ENCODE measurements around the gene TRIP13. TPM values are rescaled to one million over a fixed set of nuclear protein-coding genes. Genes with fewer than 3 reads are reported as not detected.

Gene TRIP13, protein sequence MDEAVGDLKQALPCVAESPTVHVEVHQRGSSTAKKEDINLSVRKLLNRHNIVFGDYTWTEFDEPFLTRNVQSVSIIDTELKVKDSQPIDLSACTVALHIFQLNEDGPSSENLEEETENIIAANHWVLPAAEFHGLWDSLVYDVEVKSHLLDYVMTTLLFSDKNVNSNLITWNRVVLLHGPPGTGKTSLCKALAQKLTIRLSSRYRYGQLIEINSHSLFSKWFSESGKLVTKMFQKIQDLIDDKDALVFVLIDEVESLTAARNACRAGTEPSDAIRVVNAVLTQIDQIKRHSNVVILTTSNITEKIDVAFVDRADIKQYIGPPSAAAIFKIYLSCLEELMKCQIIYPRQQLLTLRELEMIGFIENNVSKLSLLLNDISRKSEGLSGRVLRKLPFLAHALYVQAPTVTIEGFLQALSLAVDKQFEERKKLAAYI
- total RNA-seq (2022; extraction: Qiagen RNA extraction), result 63.1 to 74.5 TPM (median 72.4 TPM) in 5 replicates

DNA sequence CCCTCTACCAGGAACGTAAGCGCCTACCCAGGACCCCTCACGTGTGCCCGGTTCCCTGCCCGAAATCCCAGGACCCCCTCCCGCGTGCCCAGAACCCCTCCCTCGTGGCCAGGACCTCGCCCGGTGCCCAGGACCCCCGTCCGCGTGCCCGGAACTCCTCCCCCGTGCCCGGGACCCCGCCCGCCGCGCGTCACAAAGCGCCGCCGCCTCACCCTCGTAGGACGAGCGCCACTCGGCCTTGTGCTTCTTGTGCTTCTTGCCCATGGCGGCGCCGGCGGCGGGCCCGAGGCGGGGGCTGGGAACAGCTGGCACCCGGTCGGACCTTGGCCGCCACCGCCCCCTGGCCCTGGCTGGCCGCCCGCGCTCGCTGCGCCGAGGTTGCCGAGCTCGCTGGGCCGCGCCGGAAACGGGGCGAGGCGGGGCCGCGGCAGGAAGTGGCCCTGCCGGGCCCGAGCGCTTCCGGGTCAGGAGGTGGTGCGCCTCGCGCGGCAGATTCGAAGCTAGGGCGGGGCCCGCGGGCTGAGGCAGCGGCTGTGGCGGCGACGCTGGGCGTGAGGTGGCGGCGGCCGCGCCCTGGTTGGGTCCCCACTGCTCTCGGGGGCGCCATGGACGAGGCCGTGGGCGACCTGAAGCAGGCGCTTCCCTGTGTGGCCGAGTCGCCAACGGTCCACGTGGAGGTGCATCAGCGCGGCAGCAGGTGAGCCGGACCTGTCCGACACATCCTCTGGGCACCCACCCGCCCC is at the start of gene TRIP13, which contains the start of gene BRD9:
TRIP13 (plus strand) TSS at position 491 of the 743 bp plus-strand sequence; CDS start at position 606, 115 bp downstream.
BRD9 (minus strand) TSS at position 408 of the 743 bp plus-strand sequence; CDS start at position 264, 144 bp downstream.

DNA sequence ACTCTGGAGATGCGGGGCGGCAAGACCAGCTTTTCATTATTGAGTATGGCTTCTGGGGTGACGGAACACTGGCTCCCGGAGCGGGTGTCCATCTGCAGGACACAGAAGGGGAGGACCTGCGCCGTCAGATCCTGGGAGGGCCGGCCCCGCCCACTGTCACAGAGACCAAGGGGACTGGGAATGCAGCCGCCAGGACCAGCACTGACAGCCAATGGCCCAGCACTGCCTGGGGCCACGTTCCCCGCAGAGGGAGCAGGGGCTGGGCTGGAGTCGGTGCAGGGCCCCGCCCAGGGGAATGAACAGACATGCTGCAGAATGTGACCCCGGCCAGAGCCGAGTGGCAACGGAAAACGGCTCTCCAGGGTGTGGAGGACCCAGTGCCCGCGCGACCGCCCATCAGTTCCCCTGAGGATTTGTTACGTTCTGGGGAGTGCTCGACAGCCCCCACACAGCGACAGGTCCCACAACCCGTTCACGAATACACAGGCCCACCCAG is 42.1 kb upstream of the TRIP13 start, which contains the start of gene ZDHHC11:
ZDHHC11 (minus strand) TSS at position 476 of the 496 bp plus-strand sequence; CDS start at position 92, 384 bp downstream.

Other genes starting within 250 kb of the TRIP13 start
- gene TPPP, start 199.5 kb upstream of the TRIP13 start, total RNA-seq (2022; extraction: Qiagen RNA extraction), result 5.4 to 9.8 TPM (median 8.1 TPM) in 5 replicates
- 0.87 to 1.4 TPM (median 1.3 TPM) in 5 replicates for gene ZDHHC11B, start 108.2 kb upstream of the TRIP13 start, total RNA-seq (2022; extraction: Qiagen RNA extraction)
- gene ZDHHC11, start 41.9 kb upstream of the TRIP13 start, total RNA-seq (2022; extraction: Qiagen RNA extraction), result 7.8 to 22.3 TPM (median 15.6 TPM) in 5 replicates
- 35.8 to 41.4 TPM (median 38.7 TPM) in 5 replicates for gene BRD9, start 83 bp upstream of the TRIP13 start, total RNA-seq (2022; extraction: Qiagen RNA extraction)
- gene NKD2, start 115.9 kb downstream of the TRIP13 start, total RNA-seq (2022; extraction: Qiagen RNA extraction), result 17.1 to 25.9 TPM (median 23.5 TPM) in 5 replicates
- gene SLC12A7, start 219.2 kb downstream of the TRIP13 start, total RNA-seq (2022; extraction: Qiagen RNA extraction), result 19.0 to 32.6 TPM (median 29.5 TPM) in 5 replicates